HL-60/S4 treated with phorbol 12-myristate 13-acetate at 8.2 ng/mL for 4 days and 3 days (cell line): ENCODE data around the gene COMMD2.

Experiments used
- in situ Hi-C: fragments of 300-500 bp; cut with MboI; formaldehyde crosslinking; loops from 2 replicates; pipeline ENCODE4 v1.15.0; 2022; ENCODE audit warnings: low sequenced_read_pairs

The COMMD2 gene

GRCh38 chr3:149752051-149752787 is at the start of gene COMMD2:
Gene COMMD2, minus strand, starts transcription at chr3:149752489. Its CDS starts 45 bp downstream, at chr3:149752444.
- in situ Hi-C loops = no loop called here

DNA sequence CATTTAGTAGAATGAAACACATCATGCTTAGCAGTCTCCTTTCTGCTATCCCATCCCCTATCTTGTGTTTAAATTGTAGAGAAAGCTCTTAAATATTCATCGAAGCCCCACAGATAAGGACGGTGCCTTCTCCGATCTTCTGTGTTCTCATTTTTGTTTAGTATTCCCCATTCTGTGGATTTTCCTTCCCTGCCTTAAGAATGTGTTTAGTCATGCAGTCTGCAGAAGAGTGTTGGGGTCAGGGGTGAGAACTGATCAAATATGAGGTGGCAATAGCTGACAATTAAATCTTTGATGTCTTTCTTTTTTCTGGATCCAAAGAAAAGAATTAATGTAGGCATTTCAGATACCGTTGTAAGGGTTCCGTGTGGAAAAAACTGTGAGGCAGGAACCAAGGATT is 49.4 kb upstream of the COMMD2 start:
- in situ Hi-C loops = no loop called here

DNA sequence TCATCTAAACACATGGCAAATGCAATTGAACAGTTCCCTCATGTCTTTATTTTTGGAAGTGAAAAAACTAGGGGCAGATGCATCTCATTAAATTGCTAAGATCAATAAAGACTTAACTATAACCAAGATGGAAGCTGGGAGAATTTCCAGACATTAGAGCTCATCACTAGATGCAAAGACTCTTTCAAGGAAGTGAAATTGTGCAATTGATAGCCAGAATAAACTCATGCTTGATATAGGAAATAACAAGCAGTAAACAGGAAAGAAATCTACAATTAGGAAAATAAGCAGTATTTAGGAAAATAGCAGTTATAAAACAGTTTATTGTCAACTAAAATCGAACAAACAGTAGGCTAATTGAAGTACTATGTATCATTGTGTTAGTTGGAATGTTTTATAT is 48.9 kb upstream of the COMMD2 start:
- in situ Hi-C loops = no loop called here

GRCh38 chr3:149800693-149801092 is 48.4 kb upstream of the COMMD2 start:
- in situ Hi-C loops = no loop called here

- in situ Hi-C loops = no loop called here
Measured at GRCh38 chr3:149796026-149796425, 43.7 kb upstream of the COMMD2 start.

DNA sequence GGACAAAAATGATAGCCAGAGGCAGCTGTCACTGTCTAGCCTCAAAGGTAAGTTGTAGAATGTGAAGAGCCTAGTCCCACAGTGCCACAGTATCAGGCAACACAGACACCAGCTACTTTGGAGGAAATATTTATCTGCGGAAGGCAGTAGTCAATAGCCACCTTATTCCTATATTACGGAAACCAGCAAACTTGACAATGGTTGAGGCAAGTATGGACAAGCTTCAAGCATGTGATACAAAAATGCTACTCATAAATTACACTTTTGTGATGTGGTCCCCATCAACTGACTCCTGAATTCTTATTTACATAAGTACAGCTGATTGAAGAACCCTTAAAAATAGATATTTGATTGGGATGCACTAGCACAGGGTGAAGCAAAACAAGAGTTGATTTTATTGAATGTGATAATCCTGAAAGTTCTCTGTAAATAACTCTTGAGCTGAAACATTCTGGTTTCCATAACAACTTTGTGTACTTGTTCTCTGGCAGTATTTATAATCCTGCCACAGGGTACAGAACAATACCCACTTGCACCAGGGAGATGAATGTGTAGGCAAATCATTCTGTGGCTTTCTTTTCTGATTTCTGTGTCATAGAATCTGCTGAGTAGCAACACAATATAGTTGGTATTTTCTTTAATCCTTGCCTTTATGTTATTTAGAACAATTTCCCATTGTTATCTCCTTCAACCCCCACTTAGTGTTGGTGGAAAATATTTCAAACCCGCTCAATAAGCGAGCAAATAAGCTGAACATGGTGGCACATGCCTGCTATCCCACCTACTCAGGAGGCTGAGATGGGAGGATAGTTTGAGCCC is 40.4 kb upstream of the COMMD2 start, which contains the start of gene ANKUB1:
TSS of gene ANKUB1 (minus strand) at position 103 of the 819 bp plus-strand sequence. CDS start 188 bp downstream, outside the sequence.
- in situ Hi-C loops = no loop called here

DNA sequence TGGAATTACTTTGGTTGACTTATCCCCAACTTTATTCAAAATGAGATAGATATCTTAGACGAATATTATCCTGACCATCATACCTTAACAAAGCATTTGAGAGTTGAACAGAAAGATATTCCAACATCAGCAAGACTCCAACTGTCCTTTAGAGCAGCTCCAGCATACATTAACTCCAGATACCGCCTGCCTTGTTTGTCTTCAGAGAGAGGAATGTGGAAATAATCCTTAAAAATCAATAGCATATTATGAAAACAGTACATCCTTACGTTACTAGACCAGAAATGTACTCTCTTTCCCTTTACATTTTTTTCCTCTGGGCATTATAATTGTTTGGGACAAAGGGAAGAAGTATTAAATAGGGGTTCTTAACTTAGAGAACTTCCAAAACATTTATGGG is 38.4 kb upstream of the COMMD2 start:
- in situ Hi-C loops = no loop called here

DNA sequence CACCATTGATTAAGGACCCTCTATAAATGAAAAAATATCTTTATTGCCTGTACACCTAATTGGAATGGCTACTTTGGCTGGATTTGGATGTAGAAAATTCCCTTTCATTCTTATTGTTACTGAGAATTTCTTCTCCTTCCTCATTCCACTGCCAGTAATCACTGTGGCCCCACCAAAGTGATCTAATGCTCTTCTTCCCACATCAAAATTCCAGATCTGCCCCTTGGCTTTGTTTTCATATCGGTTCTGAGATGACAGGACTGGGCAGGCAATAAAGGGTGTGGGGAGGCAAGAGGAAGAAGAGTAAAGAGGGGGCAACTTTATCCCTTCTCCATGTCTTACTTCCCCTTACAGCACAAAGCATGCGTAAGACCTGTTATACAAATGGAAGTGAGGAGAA is 38.0 kb upstream of the COMMD2 start:
- in situ Hi-C loops = no loop called here

DNA sequence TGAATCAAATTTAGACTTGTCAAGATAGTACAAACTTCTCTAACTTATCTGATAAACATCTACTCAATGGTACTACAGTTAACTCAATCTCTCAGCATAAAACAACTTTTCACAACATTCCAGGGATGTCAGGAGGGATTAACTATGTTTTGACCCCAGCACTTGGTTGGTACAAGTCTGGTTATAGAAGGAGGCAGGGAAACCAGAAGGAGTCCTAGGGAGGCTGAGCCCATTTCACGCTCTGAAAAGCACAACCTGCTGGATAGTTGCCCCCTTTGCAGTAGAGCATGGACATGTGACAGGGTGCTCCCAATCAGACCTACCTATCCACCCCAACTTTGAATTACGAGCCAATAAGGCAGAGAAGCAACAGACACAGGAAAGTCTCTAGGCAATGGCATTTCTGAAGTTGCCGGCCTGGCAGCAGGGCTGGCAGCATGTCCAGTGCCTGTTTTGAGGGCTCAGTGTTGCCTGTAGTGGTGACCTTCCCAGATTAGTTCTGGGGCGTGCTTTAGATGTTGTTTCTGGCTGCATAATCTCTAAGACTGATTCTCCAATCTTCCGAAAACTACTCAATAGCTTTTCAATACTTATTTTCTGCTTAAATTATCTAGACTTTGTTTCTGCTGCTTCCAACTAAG is 31.9 kb upstream of the COMMD2 start:
- in situ Hi-C loops = no loop called here

DNA sequence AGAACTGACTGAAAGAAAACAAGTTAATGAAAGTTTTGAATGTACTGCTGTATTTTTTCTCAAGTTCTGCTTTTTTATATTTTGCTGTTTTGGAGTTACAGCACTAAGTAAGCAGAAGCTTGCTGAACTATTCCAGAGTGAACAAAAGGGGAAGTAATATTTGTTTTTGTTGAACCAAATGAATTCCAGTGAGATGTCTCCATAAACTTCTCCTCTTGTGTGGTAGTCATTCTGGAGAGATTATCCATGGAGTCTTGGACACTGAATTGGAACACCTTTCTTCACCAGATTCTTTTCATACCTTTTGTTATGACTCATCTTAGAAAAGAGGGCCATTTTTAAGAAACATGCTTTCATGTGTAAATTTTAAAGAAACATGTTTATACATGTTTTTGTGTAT is 31.3 kb upstream of the COMMD2 start:
- in situ Hi-C loops = no loop called here

- in situ Hi-C loops = no loop called here
Measured at GRCh38 chr3:149781741-149782140, 29.5 kb upstream of the COMMD2 start.

DNA sequence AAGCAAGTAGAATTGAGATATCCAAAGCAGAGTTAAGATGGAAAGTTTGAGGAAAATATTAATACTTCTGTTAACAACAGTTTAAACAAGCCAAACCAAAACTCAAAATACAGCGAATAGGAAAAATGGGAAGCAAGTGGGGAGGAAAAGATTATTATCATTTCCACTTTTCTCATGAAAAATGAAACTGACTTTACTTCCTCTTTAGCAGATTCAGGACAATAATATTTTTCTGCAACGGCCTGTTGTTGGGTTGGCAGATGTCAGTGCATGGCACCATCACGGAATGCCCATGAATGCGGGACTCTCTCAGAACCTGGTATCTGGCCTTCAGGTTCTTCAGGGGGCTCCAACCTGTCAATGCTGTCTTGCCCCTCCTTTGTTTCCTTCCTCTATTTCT is 28.9 kb upstream of the COMMD2 start:
- in situ Hi-C loops = no loop called here

- in situ Hi-C loops = no loop called here
Measured at GRCh38 chr3:149777414-149778214, 25.3 kb upstream of the COMMD2 start.

- in situ Hi-C loops = no loop called here
Measured at GRCh38 chr3:149776170-149776569, 23.9 kb upstream of the COMMD2 start.

GRCh38 chr3:149772861-149773260 is 20.6 kb upstream of the COMMD2 start:
- in situ Hi-C loops = no loop called here

GRCh38 chr3:149771652-149772271 is 19.5 kb upstream of the COMMD2 start:
- in situ Hi-C loops = no loop called here

GRCh38 chr3:149770246-149770645 is 18.0 kb upstream of the COMMD2 start:
- in situ Hi-C loops = no loop called here

GRCh38 chr3:149768704-149769103 is 16.4 kb upstream of the COMMD2 start:
- in situ Hi-C loops = no loop called here

DNA sequence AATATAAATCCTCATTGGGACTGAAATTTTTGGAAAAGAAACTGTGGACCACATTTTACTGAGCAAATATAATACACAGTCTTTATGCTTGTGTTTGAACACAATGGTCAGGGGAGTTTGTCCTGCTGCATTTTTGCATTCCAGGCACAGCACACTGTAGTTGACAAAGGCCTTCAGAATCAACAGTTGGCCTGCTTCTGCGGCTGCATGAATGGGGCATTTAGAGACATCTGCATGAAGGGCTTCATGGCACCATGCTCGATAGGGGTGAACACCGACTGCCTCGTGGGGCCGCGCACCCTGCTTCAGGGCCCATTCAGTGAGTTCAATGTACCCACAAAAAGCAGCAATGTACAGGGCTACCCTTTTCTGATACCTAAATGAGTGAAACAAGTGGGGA is 15.4 kb upstream of the COMMD2 start:
- in situ Hi-C loops = no loop called here

- in situ Hi-C loops = no loop called here
Measured at GRCh38 chr3:149765762-149766334, 13.6 kb upstream of the COMMD2 start.
